Activated naive CD8-positive, alpha-beta T cell treated with anti-CD3 and anti-CD28 coated beads for 36 hours (primary cell): ENCODE measurements around the gene MAFG. TPM values are rescaled to one million over a fixed set of nuclear protein-coding genes. Genes with fewer than 3 reads are reported as not detected.

Source experiments
- DNase-seq: peaks from one replicate; pipeline ENCODE4 v3.0.0; 2021
- H3K27ac Mint-ChIP-seq: one replicate; pipeline ENCODE4 v1.8.0; 2022; ENCODE audit warnings: mild to moderate bottlenecking, moderate library complexity, mixed read lengths
- H3K27me3 Mint-ChIP-seq: one replicate; pipeline ENCODE4 v1.8.0; 2022; ENCODE audit warnings: mild to moderate bottlenecking, mixed read lengths
- H3K36me3 Mint-ChIP-seq: one replicate; pipeline ENCODE4 v1.8.0; 2021; ENCODE audit warnings: mild to moderate bottlenecking, mixed read lengths
- H3K4me1 Mint-ChIP-seq: one replicate; pipeline ENCODE4 v1.8.0; 2021; ENCODE audit warnings: mixed read lengths
- H3K4me3 Mint-ChIP-seq: one replicate; pipeline ENCODE4 v1.8.0; 2022; ENCODE audit warnings: mild to moderate bottlenecking, moderate library complexity, mixed read lengths
- H3K9me3 Mint-ChIP-seq: one replicate; pipeline ENCODE4 v1.8.0; 2022; ENCODE audit warnings: mixed read lengths
- total RNA-seq, 2 experiments: library from RNA; stranded (reverse); gene quantifications; one replicate each; pipeline ENCODE4 v1.2.3, GENCODE V29; 2021

The MAFG gene
- total RNA-seq, 2 experiments from 2014 or later: 18.4 to 19.2 TPM

DNA sequence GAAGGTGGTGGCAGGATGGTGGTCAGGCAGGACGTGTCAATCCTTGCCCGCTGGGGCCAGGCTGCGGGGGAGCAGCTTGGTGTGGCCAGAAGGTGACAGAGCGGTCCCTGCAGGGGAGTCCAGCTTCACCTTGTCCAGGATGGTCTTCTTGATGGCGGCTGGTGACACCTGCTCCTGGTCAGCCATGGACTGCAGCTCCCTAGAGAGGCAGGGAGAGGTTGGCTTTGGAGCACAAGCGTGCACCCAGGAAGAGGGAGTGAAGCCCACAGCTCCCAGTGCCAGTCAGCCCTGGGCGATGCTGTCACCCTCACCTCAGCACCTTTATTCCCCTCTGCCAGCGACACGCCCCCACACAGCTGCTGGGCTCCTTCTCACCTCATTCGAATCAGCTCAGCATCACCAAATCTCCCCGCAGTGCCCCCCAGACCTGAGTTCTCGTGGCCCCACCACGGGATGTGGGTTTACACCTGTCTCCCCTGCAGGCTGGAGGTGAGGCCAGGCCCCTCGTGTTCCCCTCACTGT lies 5.7 kb upstream of the MAFG start:
- DNase-seq: no peak
- Mint-ChIP-seq H3K36me3 (peaks cover 19% of the 10 kb centered on the region), H3K4me1 (peaks cover 30% of the 10 kb centered on the region), H3K27ac (no peak overlapping the region), H3K4me3 (no peak overlapping the region), H3K27me3 (peaks cover 10% of the 10 kb centered on the region), H3K9me3 (no peaks in the 10 kb centered on the region)

DNA sequence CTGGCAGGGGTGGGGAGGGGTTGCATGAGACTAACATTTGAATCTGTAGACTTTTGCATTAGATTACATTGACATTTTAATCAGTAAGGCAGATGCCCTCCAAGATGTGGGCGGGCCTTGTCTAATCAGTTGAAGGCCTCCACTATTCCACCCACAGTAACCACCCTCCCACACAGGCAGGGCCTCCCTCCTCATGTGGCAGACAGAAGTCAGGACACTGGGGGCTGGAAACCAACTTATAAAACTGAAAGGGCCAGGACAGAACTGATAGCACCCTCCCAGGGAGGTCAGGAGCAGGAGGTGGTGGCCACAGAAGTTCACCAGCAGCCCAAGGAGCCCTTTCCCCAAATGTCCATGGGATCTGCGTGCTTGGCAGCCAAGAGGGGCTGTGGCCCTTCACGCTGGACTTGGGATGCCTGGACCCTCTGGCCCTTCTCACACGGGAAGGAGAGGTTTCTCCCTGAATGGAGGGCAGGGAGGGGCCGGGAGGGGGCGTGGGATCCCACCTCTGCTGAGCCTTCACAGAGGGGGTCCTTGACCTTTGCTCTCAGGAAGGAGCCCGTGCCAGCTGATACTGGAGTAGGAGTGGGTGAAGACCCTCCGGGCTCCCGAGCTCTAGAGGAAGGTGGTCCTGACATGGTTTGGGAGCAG lies 4.9 kb upstream of the MAFG start:
- Mint-ChIP-seq H3K27ac (peak overlapping the region; percentile 20), H3K4me3 (no peak overlapping the region), H3K27me3 (peaks cover 10% of the 10 kb centered on the region), H3K36me3 (peaks cover 19% of the 10 kb centered on the region), H3K9me3 (no peaks in the 10 kb centered on the region), H3K4me1 (peaks cover 26% of the 10 kb centered on the region)
- no peak for DNase-seq

DNA sequence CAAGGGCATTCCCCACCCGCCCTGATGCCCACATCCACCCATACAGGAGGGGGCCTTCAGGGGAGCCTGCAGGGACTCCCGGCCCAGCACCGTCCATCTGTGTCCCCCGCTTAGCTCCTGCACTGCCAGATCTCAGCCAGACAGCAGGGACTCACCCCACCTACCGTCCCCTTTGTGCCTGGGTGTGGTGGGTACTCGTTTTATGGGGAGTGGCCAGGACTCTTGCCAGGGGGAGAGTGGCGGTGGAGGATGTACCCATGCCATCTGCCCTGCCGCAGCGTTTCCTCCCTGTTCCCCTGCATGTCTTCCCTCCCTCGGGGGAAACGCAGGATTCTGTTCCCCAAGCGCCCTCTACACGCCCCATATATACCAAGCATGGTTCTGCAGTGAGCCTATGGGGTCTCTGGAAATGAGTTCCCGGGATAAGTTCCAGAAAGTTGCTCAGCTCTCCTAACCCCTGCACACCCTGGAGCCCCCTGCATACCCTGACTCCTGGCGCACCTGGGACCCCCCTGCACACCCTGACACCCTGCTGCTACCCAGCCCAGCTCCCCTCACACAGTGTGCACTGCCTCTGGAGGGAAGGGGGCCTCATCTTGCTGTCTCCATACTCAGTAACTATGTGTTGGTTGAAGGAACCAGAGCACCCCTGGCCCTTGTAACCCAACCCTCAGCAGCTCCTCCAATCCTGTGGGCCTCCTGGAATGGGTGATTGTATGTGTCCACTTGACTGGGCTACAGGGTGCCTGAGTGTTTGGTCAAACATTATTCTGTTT lies 4.2 kb upstream of the MAFG start:
- Mint-ChIP-seq H3K36me3 (peaks cover 19% of the 10 kb centered on the region), H3K27ac (peak overlapping the region; percentile 35), H3K4me1 (peaks cover 26% of the 10 kb centered on the region), H3K4me3 (no peak overlapping the region), H3K27me3 (peaks cover 10% of the 10 kb centered on the region), H3K9me3 (no peaks in the 10 kb centered on the region)
- DNase-seq: no peak

DNA sequence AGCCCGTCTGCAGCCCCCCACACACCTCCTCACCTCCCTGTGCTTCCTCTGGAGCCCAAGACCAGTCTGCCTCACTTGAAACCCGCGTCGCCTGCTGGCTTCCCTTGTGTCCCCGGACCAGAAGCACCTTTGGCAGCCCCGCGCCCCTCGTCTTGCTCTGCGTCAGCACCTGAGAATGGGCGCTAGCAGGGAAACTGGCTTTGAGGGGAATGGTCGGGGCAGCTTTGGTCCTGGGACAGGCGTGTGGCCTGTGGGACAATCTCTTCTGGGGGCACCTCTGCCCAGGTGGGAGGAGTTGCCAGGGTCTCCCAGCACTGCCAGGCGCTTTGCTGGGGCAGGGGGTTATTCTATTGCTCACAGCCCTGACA lies 3.6 kb upstream of the MAFG start:
- DNase-seq: no peak
- Mint-ChIP-seq H3K4me3 (no peak overlapping the region), H3K9me3 (no peaks in the 10 kb centered on the region), H3K27me3 (peaks cover 10% of the 10 kb centered on the region), H3K4me1 (peaks cover 30% of the 10 kb centered on the region), H3K27ac (peak overlapping the region; percentile 0), H3K36me3 (peaks cover 17% of the 10 kb centered on the region)

DNA sequence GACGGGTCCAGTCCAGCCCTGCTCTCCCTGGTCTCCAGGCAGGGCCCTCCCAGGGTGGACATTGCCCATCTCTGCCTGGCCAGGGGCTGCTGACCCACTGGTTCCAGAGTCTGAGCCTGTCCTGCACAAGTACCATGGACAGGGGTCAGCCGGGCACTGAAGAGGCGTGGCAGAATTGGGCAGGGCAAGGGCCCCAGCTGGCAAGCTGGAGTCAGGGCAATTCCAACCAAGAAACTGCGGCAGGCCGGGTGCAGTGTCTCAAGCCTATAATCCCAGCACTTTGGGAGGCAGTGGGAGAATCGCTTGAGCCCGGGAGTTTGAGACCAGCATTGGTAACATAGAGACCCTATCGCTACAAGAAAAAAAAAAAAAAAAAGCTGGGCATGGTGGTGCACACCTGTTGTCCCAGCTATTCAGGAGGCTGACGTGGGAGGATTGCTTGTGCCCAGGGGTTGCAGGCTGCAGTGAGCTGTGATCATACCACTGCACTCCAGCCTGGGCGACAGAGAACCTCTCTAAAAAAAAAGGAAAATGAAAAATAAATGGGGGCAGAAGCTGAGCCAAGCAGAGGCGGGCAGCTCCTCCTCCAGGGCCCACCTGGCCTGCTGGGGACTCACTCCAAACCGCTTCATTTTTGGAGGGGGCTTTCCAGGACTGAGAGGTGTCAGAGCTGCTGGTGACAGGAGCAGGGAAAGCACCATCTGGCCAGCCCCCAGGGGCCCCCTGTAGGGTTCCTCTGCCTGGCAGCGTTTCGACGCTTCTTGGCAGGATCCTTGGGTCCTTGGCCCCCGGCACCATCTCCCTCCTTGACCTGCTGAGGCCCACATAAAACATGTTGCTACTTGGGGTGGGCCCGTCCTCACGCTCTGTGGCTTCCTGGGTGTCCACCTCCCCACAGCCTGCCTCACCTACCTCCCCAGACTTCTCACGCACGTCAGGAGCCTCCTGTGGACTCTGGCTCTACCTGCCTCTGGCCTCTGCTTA lies 2.9 kb upstream of the MAFG start:
- H3K27ac Mint-ChIP-seq: peak overlapping the region; percentile 0
- no peaks in the 10 kb centered on the region for H3K9me3 Mint-ChIP-seq
- H3K4me3 Mint-ChIP-seq: no peak overlapping the region
- H3K36me3 Mint-ChIP-seq: peaks cover 10% of the 10 kb centered on the region
- peaks cover 10% of the 10 kb centered on the region for H3K27me3 Mint-ChIP-seq
- H3K4me1 Mint-ChIP-seq: peaks cover 30% of the 10 kb centered on the region
- DNase-seq: no peak

DNA sequence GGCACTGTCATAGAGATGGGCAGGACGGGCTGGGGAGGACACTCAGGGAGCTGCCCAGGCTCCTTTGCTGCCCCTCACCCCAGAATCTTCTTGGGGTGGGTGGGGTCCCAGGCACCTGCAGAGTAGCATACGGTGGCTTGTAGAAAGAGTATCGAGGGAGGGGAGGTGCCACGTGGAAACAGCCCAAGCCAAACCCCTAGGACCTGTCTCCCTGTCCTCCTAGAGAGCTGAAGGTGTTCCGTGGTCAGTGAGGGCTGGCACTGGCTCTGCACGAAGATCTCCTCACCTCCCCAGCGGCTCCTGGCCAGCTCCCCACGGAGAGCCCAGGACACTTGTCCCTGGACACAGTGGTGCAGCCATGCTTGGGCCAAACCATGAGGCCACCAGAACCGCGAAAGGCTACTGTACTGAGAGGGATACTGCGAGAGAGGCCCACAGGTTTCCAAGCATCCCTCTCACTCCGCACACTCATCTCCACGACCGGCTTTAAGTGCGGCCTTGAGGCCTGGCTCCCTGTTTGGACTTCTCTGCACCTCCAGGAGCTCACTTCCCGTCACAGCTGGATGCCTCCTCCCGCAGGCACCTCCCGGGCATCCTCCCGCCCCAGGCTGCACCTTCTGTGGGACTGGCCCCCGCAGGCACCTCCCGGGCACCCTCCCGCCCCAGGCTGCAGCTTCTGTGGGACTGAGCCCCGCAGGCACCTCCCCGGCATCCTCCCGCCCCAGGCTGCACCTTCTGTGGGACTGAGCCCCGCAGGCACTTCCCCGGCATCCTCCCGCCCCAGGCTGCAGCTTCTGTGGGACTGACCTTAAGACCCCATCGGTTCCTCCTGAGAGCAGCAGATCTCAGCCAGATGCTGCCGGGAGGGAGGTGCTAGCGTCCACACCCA lies 2.0 kb upstream of the MAFG start:
- peaks cover 10% of the 10 kb centered on the region for H3K36me3 Mint-ChIP-seq
- H3K4me1 Mint-ChIP-seq: peaks cover 30% of the 10 kb centered on the region
- no peaks in the 10 kb centered on the region for H3K9me3 Mint-ChIP-seq
- DNase-seq: no peak
- peak overlapping the region; percentile 76 for H3K4me3 Mint-ChIP-seq
- no peak overlapping the region for H3K27ac Mint-ChIP-seq
- peaks cover 10% of the 10 kb centered on the region for H3K27me3 Mint-ChIP-seq

DNA sequence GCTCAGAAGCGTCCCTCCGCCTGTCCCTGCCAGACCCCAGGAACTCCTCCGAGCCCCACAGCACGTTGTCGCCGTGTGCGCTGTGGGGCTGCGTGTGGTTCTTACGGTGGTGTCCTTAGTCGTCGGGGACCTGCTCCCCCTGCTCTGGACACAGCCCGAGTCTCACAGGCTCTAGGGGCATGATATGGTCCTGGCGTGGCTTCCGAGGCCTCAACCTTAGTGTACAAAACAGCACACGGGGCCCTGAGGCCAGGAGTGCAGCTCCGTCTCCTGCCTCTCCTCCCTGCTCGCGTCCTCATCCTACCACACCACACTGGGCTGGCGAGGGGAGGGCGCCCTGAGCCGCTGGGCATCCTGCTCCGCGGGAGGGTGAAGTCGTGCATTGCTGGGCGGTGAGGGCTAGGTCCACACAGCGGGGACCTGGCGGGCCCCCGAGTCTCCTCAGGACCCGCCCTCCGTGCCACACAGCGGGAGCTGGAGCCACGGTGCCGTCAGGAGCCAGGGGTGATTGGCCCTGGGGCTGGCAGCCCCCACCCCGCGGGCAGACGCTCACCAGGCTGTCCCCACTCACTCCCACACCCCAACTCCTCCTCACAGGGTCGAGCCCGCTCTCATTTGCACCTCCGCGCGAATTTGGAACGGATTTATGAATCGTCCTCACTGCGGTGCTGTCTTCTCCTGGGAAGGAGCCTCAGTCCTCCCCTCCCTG lies 1.2 kb upstream of the MAFG start:
- Mint-ChIP-seq H3K4me3 (peak overlapping the region; percentile 76), H3K27me3 (peaks cover 10% of the 10 kb centered on the region), H3K27ac (peak overlapping the region; percentile 51), H3K4me1 (peaks cover 27% of the 10 kb centered on the region), H3K9me3 (no peaks in the 10 kb centered on the region), H3K36me3 (peaks cover 5% of the 10 kb centered on the region)
- no peak for DNase-seq

DNA sequence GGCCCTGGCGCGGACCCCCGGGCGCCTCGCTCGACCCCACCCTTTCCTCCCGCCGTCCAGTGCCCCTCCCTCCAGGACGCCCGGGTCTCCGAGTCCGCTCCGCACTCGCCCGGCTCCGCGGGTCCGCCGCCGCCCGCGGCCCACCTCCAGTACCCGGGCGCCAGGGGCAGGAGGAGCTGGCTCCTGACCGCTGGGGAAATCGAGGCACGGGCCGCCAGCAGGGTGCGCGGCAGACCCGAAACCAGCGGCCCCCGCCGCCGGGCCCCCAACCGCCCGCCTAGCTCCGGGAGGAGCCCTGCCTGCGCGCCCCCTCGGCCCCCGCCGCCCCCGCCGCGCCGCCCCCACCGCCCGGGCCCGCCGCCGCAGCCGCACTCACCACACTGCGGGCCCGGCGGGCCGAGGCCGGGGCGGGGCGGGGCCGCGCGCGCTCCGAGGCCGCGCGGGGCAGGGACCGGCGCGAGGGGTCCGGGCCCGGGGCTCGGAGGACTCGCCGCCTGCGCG lies 333 bp downstream of the MAFG start:
- H3K27ac Mint-ChIP-seq: no peak overlapping the region
- H3K4me1 Mint-ChIP-seq: peaks cover 21% of the 10 kb centered on the region
- peak; percentile 28 for DNase-seq
- H3K4me3 Mint-ChIP-seq: peak overlapping the region; percentile 29
- H3K36me3 Mint-ChIP-seq: peaks cover 1% of the 10 kb centered on the region
- H3K9me3 Mint-ChIP-seq: no peaks in the 10 kb centered on the region
- H3K27me3 Mint-ChIP-seq: peaks cover 10% of the 10 kb centered on the region

DNA sequence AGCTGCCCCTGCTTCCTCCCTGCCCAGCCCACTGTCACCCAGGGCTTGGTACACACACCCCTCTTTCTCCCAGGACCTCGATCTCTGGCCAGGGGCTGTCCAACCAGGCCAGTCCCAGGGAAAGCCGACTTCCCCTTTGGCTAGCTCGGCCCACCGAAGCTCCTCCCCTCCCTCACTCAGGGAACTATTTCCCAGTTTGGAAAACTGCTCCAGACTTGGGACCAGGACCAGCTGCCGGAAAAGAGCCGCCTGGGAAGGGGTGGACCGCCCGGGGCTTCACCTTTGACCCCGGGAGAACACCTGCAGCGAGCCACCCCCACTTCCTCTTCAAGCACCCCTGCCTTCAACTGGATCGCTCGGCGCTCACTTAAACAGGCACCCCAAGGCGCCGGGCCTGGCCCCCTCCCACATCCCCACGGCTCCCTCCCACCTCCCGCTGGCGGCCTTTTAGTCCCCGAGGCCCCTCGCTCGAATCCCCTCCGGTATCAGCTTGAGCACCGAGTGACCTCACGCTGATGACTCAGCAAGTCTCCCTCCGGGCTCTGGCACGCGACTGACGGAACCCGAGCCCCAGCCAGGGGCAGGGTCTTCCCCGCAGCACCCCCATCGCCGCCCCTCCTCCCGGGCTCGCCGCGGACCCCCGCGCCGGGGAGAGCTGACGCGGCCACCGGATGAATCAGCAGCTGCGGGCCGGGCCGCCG lies 934 bp downstream of the MAFG start:
- Mint-ChIP-seq H3K27me3 (peaks cover 10% of the 10 kb centered on the region), H3K4me3 (peak overlapping the region; percentile 87), H3K27ac (peak overlapping the region; percentile 89), H3K36me3 (peaks cover 2% of the 10 kb centered on the region), H3K9me3 (no peaks in the 10 kb centered on the region), H3K4me1 (peaks cover 20% of the 10 kb centered on the region)
- DNase-seq: peak; percentile 68

DNA sequence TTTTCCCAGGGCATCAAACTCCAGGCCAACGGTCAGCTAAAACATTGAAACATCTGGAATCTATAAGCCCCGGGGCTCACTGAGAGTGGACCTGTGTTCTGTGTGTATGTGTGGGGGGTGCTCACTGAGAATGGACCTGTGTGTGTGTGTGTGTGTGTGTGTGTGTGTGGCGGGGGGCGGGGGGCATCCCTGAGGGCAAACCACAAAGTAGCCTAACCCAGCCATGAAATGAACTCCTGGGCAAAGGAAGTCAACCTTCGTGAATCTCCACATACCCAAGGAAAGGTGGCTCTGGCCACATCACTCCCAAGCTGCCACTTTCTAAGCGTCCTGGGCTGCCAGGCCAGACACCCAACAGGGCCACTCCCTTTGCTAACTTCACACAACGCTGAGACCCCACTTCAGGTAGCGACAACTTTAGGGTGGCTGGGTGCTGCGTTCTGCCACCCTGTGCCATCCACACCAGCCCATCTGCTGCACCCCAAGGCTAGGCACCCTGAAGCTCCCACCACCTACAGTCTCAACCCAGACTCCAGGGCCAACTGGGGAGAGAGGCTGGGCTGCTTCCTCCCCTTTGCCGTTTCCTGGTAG lies 1.6 kb downstream of the MAFG start:
- no peak for DNase-seq
- peak overlapping the region; percentile 89 for H3K27ac Mint-ChIP-seq
- peaks cover 8% of the 10 kb centered on the region for H3K27me3 Mint-ChIP-seq
- H3K4me3 Mint-ChIP-seq: peak overlapping the region; percentile 87
- H3K9me3 Mint-ChIP-seq: no peaks in the 10 kb centered on the region
- peaks cover 17% of the 10 kb centered on the region for H3K4me1 Mint-ChIP-seq
- peaks cover 6% of the 10 kb centered on the region for H3K36me3 Mint-ChIP-seq

DNA sequence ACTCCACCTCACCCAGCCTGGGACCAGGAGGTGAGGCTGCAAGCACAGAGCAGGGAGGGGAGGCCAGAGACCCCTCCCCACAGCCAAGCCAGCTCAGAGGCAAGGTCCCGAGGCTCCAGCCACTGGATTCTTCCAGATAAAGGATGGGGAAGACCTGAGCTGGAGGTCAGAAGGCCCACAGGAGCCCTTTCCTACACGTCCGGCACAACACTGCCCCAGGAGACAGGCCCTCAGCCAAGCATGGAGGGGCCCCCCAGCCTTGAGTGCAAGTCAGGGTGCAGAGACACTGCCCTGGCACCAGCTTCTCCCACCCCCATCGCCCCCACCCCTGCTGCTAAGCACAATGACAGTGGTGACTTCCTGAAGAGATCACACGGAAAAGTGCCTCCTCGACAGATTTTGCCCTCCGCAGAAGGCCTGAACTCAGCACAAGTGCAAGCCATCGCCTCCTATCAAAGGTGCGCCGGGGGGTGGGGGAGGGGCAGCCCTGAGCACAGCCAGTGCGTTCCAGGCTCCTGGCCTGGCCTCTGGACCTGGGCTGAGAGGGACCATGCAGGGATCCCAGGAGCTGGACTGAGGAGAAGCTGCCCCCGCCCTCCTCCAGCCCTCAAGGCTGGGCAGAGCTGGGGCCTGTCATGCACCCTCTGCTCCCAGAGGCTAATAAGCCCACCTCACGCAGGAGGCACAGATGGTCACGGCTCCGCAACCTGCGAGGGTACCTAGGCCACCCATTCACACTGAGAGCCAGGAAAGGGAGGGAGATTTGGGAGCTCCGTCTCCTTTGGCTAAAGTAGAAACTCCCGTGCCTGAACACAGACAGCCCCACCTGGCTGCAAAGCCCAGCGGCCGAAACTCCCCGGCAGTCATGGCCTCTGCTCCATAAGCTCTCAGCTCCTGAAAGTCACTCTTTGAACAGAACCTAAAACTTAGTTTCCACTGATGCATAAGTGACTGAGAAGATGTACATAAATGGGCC lies 2.7 kb downstream of the MAFG start:
- no peak for DNase-seq
- Mint-ChIP-seq H3K36me3 (peaks cover 7% of the 10 kb centered on the region), H3K4me3 (peak overlapping the region; percentile 34), H3K4me1 (peaks cover 15% of the 10 kb centered on the region), H3K9me3 (no peaks in the 10 kb centered on the region), H3K27me3 (peaks cover 5% of the 10 kb centered on the region), H3K27ac (peak overlapping the region; percentile 16)
